ENCODE data around the gene C1orf53. TPM values are rescaled to one million over a fixed set of nuclear protein-coding genes. Genes with fewer than 3 reads are reported as not detected.

Gene C1orf53
- polyA plus RNA-seq, 1 donor = 1.0 TPM

Other genes starting within 250 kb of the C1orf53 start
- 4.5 TPM for gene DENND1B, start 127.2 kb upstream of the C1orf53 start, polyA plus RNA-seq (ENCODE audit: insufficient read length)
- not detected for gene LHX9, start 14.7 kb downstream of the C1orf53 start, polyA plus RNA-seq (ENCODE audit: insufficient read length)

All from hindlimb muscle (tissue), 1 donor.